Fibroblast of skin of right quadriceps (primary cell): Measurements from ENCODE around the gene PDXDC1.
A peak's percentile ranks its signal among the peaks of the same experiment; 100 is the strongest.
"Not testable (repeated sequence)": the region's sequence is repeated elsewhere in the genome, so short reads cannot be mapped to it uniquely, and the experiment has no call there.

Experiments
- DNase-seq: peaks from one replicate; pipeline ENCODE4 v3.0.0-alpha.2; 2013

PDXDC1 gene

GRCh38 chr16:14974656-14975417, at the start of gene PDXDC1:
Gene PDXDC1, plus strand, starts transcription at chr16:14975026. Its CDS starts 174 bp downstream, at chr16:14975200.
- DNase-seq: peak; percentile 91

GRCh38 chr16:14928064-14928714, 46.6 kb upstream of the PDXDC1 start:
- peak; percentile 2 for DNase-seq

GRCh38 chr16:14929176-14929575, 45.6 kb upstream of the PDXDC1 start:
- DNase-seq: not testable (repeated sequence)

GRCh38 chr16:14930246-14930645, 44.6 kb upstream of the PDXDC1 start:
- DNase-seq: not testable (repeated sequence)

- peak; percentile 1 for DNase-seq
These were observed 43.9 kb upstream of the PDXDC1 start for GRCh38 chr16:14930971-14931370.

- not testable (repeated sequence) for DNase-seq
These were observed 42.0 kb upstream of the PDXDC1 start for GRCh38 chr16:14932581-14933375.

- not testable (repeated sequence) for DNase-seq
These were observed 37.7 kb upstream of the PDXDC1 start, which contains the start of gene NPIPA1 for GRCh38 chr16:14937143-14937542. Gene NPIPA1, plus strand, starts transcription at chr16:14937443. Its CDS starts 0 bp downstream, at chr16:14937443.

- DNase-seq: not testable (repeated sequence)
These were observed 36.8 kb upstream of the PDXDC1 start for GRCh38 chr16:14937994-14938393.

GRCh38 chr16:14942686-14943085, 32.1 kb upstream of the PDXDC1 start:
- not testable (repeated sequence) for DNase-seq

- DNase-seq: no peak
These were observed 19.1 kb upstream of the PDXDC1 start for GRCh38 chr16:14955546-14956231.

GRCh38 chr16:14957576-14958322, 17.1 kb upstream of the PDXDC1 start:
- no peak for DNase-seq

GRCh38 chr16:14958323-14958600, 16.6 kb upstream of the PDXDC1 start:
- no peak for DNase-seq

GRCh38 chr16:14958970-14959369, 15.9 kb upstream of the PDXDC1 start:
- peak; percentile 11 for DNase-seq

GRCh38 chr16:14961405-14962186, 13.2 kb upstream of the PDXDC1 start:
- DNase-seq: no peak

GRCh38 chr16:14963281-14964173, 11.3 kb upstream of the PDXDC1 start:
- no peak for DNase-seq

GRCh38 chr16:14965328-14965727, 9.5 kb upstream of the PDXDC1 start:
- no peak for DNase-seq

- DNase-seq: not testable (repeated sequence)
These were observed 5.0 kb upstream of the PDXDC1 start for GRCh38 chr16:14969795-14970194.

GRCh38 chr16:14971621-14972228, 3.1 kb upstream of the PDXDC1 start:
- DNase-seq: not testable (repeated sequence)

- not testable (repeated sequence) for DNase-seq
These were observed 972 bp upstream of the PDXDC1 start for GRCh38 chr16:14973785-14974322.

- DNase-seq: peak; percentile 60
These were observed 533 bp upstream of the PDXDC1 start for GRCh38 chr16:14974331-14974655.
